Skeletal muscle satellite cell (primary cell): ENCODE results near the gene MAD1L1.

ENCODE experiments used
- H3K27me3 ChIP-seq: 2 replicates; pipeline ENCODE4 v1.7.0; 2013; ENCODE audit warnings: low read length; ENCODE audit not compliant: control insufficient read depth, insufficient read depth
- H3K36me3 ChIP-seq: 2 replicates; pipeline ENCODE4 v1.7.0; 2013; ENCODE audit warnings: mild to moderate bottlenecking, control low read depth, low read length; ENCODE audit not compliant: insufficient read depth
- H3K4me1 ChIP-seq: 2 replicates; pipeline ENCODE4 v1.7.0; 2013; ENCODE audit warnings: low read length; ENCODE audit not compliant: control insufficient read depth, insufficient read depth
- H3K4me2 ChIP-seq: 2 replicates; pipeline ENCODE4 v1.7.0; 2013; ENCODE audit warnings: mild to moderate bottlenecking, low read length
- H3K4me3 ChIP-seq: 2 replicates; pipeline ENCODE4 v1.7.0; 2013; ENCODE audit warnings: low read length
- H3K9ac ChIP-seq: 2 replicates; pipeline ENCODE4 v1.7.0; 2013; ENCODE audit warnings: mild to moderate bottlenecking, low read depth, low read length, moderate library complexity
- H3K9me3 ChIP-seq: replicated peaks from 2 replicates; pipeline ENCODE4 v1.7.0; 2013; ENCODE audit warnings: mild to moderate bottlenecking, control low read depth, low read length

Gene MAD1L1

GRCh38 chr7:1910081-1910685, 322.6 kb downstream of the MAD1L1 start:
- Histone ChIP-seq H3K36me3 (no peaks in the 10 kb centered on the region), H3K9ac (no peak overlapping the region), H3K4me3 (no peak overlapping the region), H3K27me3 (no peaks in the 10 kb centered on the region), H3K9me3 (no peaks in the 10 kb centered on the region), H3K4me1 (peaks cover 17% of the 10 kb centered on the region), H3K4me2 (no peak overlapping the region)

- Histone ChIP-seq H3K9me3 (no peaks in the 10 kb centered on the region), H3K4me2 (no peak overlapping the region), H3K4me1 (peaks cover 17% of the 10 kb centered on the region), H3K36me3 (no peaks in the 10 kb centered on the region), H3K27me3 (no peaks in the 10 kb centered on the region), H3K4me3 (no peak overlapping the region), H3K9ac (no peak overlapping the region)
Measured at GRCh38 chr7:1909476-1909875, 323.3 kb downstream of the MAD1L1 start.

DNA sequence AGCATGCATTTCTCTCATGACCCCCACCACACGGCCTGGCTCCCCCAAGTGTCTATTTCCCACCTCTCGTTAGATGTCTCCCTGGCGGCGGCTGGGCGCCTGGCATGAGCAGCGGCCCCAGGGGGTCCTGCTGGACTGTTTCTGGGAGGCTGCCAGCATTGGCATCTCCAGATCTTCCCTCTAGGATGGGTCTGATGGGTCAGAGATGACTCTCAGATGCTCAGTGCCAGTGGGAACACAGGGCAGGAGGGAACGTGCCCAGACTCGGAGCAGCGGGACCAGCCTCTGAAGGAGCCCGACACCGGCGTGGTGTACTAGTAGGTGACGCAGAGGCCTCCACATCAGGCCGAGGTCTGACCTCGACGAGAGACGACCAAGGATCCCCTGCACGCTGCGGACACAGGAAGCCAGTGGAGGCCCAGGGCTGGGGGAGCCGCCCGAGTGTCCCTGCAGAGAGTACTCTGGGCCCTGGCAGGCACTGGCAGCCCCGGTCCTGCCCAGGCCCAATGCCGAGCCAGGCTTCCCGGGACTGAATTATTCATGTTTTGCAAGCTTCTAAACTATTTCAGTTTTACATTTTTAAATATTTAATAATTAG, 323.8 kb downstream of the MAD1L1 start:
- no peak overlapping the region for H3K9ac ChIP-seq
- H3K4me2 ChIP-seq, result no peak overlapping the region
- H3K4me1 ChIP-seq, result peaks cover 17% of the 10 kb centered on the region
- H3K36me3 ChIP-seq, result no peaks in the 10 kb centered on the region
- no peak overlapping the region for H3K4me3 ChIP-seq
- H3K9me3 ChIP-seq, result no peaks in the 10 kb centered on the region
- no peaks in the 10 kb centered on the region for H3K27me3 ChIP-seq

DNA sequence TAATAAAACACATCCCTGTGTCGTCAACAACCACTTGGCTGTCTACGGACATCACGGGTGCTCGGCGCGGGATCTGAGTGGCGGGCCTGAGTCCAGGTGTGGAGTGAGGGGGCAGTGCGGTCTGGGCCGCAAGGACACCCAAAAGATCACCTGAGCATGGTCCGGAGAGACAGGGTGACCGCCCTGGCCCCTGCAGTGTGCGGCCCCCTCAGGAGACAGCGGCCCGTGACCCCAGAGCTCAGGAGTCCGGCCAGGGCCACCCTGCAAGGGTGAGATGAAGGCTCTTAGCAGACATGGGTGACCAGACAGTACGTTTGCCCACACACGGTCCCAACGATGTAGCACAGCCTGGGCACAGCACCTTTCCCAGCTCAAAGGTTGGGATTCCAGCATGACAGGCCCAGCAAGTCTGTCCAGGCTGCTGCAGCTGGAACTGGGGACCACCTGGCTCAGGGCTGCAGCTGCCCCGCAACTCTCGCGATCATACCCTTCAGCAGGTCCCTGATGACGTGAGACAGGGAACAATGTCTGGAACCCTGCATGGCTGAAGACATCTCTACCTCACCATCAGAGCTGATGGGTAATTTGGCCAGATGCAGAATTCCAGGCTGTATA, 324.9 kb downstream of the MAD1L1 start:
- H3K9me3 ChIP-seq, result no peaks in the 10 kb centered on the region
- H3K9ac ChIP-seq, result no peak overlapping the region
- no peak overlapping the region for H3K4me3 ChIP-seq
- H3K27me3 ChIP-seq, result no peaks in the 10 kb centered on the region
- H3K36me3 ChIP-seq, result no peaks in the 10 kb centered on the region
- H3K4me1 ChIP-seq, result peaks cover 8% of the 10 kb centered on the region
- H3K4me2 ChIP-seq, result no peak overlapping the region

DNA sequence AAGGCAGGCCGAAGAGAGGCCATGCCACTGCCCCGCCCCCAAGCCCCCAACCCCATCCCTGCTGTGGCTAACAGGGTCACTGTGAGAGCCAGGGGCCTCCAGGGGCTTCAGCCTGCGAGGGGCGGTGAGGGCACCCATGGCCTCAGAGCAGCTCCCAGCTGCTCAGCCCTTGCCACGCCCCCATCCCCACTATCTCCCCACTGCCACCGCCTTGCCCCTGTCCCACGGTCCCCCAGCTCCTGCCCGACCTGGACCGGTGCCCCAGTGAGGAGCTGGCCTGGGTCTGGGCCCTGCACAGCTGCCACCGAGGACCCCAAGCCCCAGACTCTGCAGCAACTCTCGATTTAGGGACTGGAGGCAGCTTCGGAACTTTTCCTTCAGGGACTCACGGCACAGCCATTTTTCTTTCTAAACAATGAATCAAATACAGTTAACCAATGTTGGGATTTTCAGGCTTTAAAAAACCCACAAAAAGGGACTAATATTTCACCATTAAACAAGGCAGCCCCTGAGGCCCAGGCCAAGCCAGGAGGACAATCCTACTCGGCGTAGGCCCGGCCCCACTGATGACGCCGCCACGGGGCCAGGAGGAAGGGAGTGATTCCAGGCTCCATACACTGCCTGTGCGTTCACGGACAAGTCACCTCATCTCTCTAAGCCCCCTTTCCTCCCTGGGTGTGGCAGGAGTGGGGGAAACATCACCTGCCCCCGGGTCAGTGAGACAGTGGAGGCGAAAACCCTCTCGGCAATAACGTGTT, 325.6 kb downstream of the MAD1L1 start:
- no peak overlapping the region for H3K9ac ChIP-seq
- H3K4me1 ChIP-seq, result peaks cover 1% of the 10 kb centered on the region
- H3K9me3 ChIP-seq, result no peaks in the 10 kb centered on the region
- no peaks in the 10 kb centered on the region for H3K36me3 ChIP-seq
- no peak overlapping the region for H3K4me2 ChIP-seq
- no peak overlapping the region for H3K4me3 ChIP-seq
- H3K27me3 ChIP-seq, result no peaks in the 10 kb centered on the region

DNA sequence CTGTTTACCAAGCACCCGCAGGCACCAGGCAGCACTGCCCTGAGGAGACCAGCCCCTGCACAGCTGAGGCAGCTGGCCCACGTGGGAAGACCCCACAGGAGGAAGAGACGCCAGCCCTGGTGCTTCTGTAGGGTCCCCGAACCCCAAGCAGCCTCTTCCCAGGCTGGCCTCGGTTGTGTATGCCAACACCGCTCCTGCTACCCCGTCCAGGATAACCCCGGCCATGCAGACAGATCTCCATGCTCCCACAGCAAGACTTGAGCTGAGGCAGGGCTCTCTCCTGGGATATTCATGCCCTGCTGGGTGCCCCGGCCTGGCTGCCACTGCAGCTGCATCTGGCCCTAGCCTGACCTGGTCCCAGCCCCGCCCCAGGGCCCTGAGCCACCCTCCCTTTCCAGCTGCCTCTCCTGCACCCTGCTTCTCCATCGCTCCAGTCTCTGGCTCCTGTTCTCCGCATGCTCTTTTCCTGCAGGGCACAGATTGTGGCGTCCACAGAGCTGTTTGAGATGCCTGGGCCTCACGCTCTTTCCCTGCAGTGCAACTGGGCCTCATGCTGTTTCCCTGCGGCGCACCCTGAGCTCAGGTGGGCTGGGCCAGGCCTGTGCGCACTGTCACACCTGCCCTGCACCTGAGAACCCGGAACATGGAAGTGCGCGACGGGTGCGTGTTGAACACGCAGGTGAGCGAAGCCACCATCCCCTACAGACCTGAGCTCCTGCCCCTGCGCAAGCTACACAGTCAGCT, 326.5 kb downstream of the MAD1L1 start:
- Histone ChIP-seq H3K9me3 (no peaks in the 10 kb centered on the region), H3K4me3 (no peak overlapping the region), H3K36me3 (no peaks in the 10 kb centered on the region), H3K4me2 (no peak overlapping the region), H3K4me1 (no peaks in the 10 kb centered on the region), H3K27me3 (no peaks in the 10 kb centered on the region), H3K9ac (no peak overlapping the region)

GRCh38 chr7:1902231-1902855, 330.4 kb downstream of the MAD1L1 start:
- H3K9ac ChIP-seq, result no peak overlapping the region
- H3K27me3 ChIP-seq, result no peaks in the 10 kb centered on the region
- H3K4me1 ChIP-seq, result peaks cover 22% of the 10 kb centered on the region
- no peak overlapping the region for H3K4me2 ChIP-seq
- no peaks in the 10 kb centered on the region for H3K9me3 ChIP-seq
- peaks cover 5% of the 10 kb centered on the region for H3K36me3 ChIP-seq
- H3K4me3 ChIP-seq, result no peak overlapping the region

DNA sequence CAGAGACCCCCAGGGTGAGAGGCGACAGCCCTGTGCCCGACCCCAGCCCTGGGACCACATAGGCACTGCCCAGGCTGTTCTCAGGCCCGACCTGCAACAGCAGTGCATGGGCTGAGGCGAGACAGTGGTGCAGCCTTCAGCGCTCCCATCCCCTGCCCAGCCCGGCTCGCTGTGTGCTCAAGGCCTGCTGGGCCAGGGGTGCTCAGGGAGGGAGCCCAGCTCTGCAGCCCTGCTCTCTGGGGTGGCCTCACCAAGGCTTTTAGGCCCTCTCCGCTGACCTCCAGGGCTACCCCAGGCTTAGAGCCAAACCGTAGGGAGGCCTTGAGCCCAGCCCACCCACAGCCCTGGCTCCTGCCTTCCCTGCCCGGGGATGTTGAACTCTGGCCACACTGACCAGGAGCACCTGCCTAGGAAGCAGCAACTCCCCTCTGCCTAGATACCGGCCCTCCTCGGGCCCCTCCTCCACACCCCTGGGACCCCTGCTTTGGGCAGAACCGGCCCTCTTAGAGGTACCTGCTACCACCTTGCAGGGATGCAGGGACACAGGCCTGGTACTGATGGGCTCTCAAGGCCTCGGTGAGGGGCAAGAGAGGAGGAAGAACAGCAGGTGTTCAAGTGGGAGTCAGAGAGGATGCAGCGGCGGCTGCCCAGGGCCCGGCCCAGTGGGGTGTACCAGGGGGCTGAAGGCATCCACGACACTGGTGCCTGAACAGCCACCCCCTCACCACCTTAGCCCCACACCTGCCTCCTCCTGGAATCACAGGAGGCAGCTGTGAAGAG, 331.1 kb downstream of the MAD1L1 start:
- Histone ChIP-seq H3K36me3 (peaks cover 6% of the 10 kb centered on the region), H3K9ac (no peak overlapping the region)

DNA sequence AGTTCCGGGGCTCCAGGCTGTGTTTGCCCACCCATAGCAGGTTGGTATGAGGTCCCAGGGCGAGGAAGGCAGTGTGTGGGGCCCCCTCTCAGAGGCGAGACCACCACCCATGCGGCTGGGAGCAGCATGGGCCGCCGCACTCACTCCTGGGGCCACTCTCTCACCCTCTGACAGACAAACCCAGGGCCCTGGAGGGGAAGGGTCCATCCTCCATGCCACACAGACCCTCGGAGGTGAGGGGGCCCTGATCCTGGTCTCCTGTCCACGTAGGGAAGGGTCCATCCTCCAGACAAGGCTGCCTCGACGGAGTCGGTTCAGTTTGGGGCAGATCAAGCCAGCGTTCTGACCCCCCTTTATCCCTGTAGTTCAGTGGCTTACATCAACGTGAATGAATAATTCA, 331.9 kb downstream of the MAD1L1 start:
- no peaks in the 10 kb centered on the region for H3K27me3 ChIP-seq
- no peaks in the 10 kb centered on the region for H3K9me3 ChIP-seq
- H3K4me2 ChIP-seq, result no peak overlapping the region
- H3K9ac ChIP-seq, result no peak overlapping the region
- H3K4me3 ChIP-seq, result no peak overlapping the region
- H3K4me1 ChIP-seq, result peaks cover 23% of the 10 kb centered on the region
- H3K36me3 ChIP-seq, result peaks cover 10% of the 10 kb centered on the region

More for the DNA sequence above, 331.1 kb downstream of the MAD1L1 start:
- H3K4me2 ChIP-seq, result no peak overlapping the region
- H3K9me3 ChIP-seq, result no peaks in the 10 kb centered on the region
- H3K4me3 ChIP-seq, result no peak overlapping the region
- H3K4me1 ChIP-seq, result peaks cover 22% of the 10 kb centered on the region
- no peaks in the 10 kb centered on the region for H3K27me3 ChIP-seq

- Histone ChIP-seq H3K36me3 (peaks cover 10% of the 10 kb centered on the region), H3K4me3 (no peak overlapping the region), H3K4me2 (no peak overlapping the region), H3K9me3 (no peaks in the 10 kb centered on the region), H3K4me1 (peaks cover 27% of the 10 kb centered on the region), H3K27me3 (no peaks in the 10 kb centered on the region), H3K9ac (no peak overlapping the region)
Measured at GRCh38 chr7:1899951-1900762, 332.6 kb downstream of the MAD1L1 start.
